HepG2 (cell line): ENCODE measurements around the gene SERPINB1. TPM values are rescaled to one million over a fixed set of nuclear protein-coding genes. Genes with fewer than 3 reads are reported as not detected.
A peak's percentile ranks its signal among the peaks of the same experiment; 100 is the strongest.

ENCODE experiments used
- ASH2L ChIP-seq: fragments of 300-600, 200-600 bp; sonication (generic); IDR thresholded peaks from 2 replicates; pipeline ENCODE4 v1.7.0; 2017; ENCODE audit warnings: low read depth, mild to moderate bottlenecking, moderate library complexity, mixed read lengths, low read length; ENCODE audit not compliant: insufficient read length
- CCDC6 ChIP-seq: sonication (generic); formaldehyde crosslinking; IDR thresholded peaks from 2 replicates; pipeline ENCODE4 v1.8.1; 2022; ENCODE audit warnings: mild to moderate bottlenecking, missing genetic modification reagents, moderate library complexity
- ETV5 ChIP-seq: IDR thresholded peaks from 2 replicates; pipeline ENCODE4 v1.6.1; 2018; ENCODE audit warnings: missing biosample characterization, missing genetic modification reagents, inconsistent platforms, borderline replicate concordance
- ETV6 ChIP-seq: sonication (generic); formaldehyde crosslinking; conservative IDR thresholded peaks from 2 replicates; pipeline ENCODE4 v1.4.0; 2020; ENCODE audit warnings: missing genetic modification reagents
- GATA4 ChIP-seq: sonication (generic); IDR thresholded peaks from 2 replicates; pipeline ENCODE4 v1.6.1; 2016; ENCODE audit warnings: antibody characterized with exemption, low read depth, borderline replicate concordance
- HMG20A ChIP-seq: IDR thresholded peaks from 2 replicates; pipeline ENCODE4 v1.6.1; 2016; ENCODE audit warnings: borderline replicate concordance
- KAT8 ChIP-seq: IDR thresholded peaks from 2 replicates; pipeline ENCODE4 v1.6.1; 2016; ENCODE audit warnings: missing genetic modification reagents, missing compliant biosample characterization
- KLF12 ChIP-seq: sonication (generic); formaldehyde crosslinking; IDR thresholded peaks from 2 replicates; pipeline ENCODE4 v1.4.0; 2020; ENCODE audit warnings: missing genetic modification reagents, borderline replicate concordance
- RARA ChIP-seq: IDR thresholded peaks from 2 replicates; pipeline ENCODE4 v1.6.1; 2016; ENCODE audit warnings: missing genetic modification reagents, missing compliant biosample characterization
- SAP130 ChIP-seq: IDR thresholded peaks from 2 replicates; pipeline ENCODE4 v1.6.1; 2016; ENCODE audit warnings: low read depth
- TP53 ChIP-seq: sonication (generic); formaldehyde crosslinking; conservative IDR thresholded peaks from 2 replicates; pipeline ENCODE4 v1.4.0; 2020; ENCODE audit warnings: missing genetic modification reagents
- ZBTB38 ChIP-seq: sonication (generic); formaldehyde crosslinking; IDR thresholded peaks from 2 replicates; pipeline ENCODE4 v1.5.1; 2020; ENCODE audit warnings: mild to moderate bottlenecking, missing genetic modification reagents
- ZFY ChIP-seq: sonication (generic); formaldehyde crosslinking; IDR thresholded peaks from 2 replicates; pipeline ENCODE4 v1.4.0; 2020; ENCODE audit warnings: missing genetic modification reagents
- ZNF12 ChIP-seq: sonication (generic); formaldehyde crosslinking; IDR thresholded peaks from 2 replicates; pipeline ENCODE4 v1.5.0; 2020; ENCODE audit warnings: missing genetic modification reagents
- ZNF264 ChIP-seq: sonication (generic); formaldehyde crosslinking; IDR thresholded peaks from 2 replicates; pipeline ENCODE4 v1.4.0; 2020; ENCODE audit warnings: missing genetic modification reagents
- ZNF562 ChIP-seq: sonication (generic); formaldehyde crosslinking; IDR thresholded peaks from 2 replicates; pipeline ENCODE4 v1.8.0; 2022; ENCODE audit warnings: missing genetic modification reagents, borderline replicate concordance
- ZNF616 ChIP-seq: sonication (generic); formaldehyde crosslinking; IDR thresholded peaks from 2 replicates; pipeline ENCODE4 v1.5.0; 2020; ENCODE audit warnings: low read depth, mild to moderate bottlenecking, missing genetic modification reagents
- ZNF747 ChIP-seq: sonication (generic); formaldehyde crosslinking; IDR thresholded peaks from 2 replicates; pipeline ENCODE4 v1.8.1; 2023; ENCODE audit warnings: missing genetic modification reagents, mild to moderate bottlenecking, borderline replicate concordance
- polyA plus RNA-seq, 8 experiments: library from polyadenylated mRNA; depleted of rRNA in 3 of 8; stranded (reverse) in 7 of 8; unstranded in 1 of 8; fragments of >200 nt; fragmentation: Illumina TruSeq in 4 of 8; extraction: Trizol in 4 of 8; gene quantifications; 2 replicates each; pipeline versions ENCODE4 v1.2.1 to v1.2.3, GENCODE V29; 2011 to 2016; ENCODE audit warnings: low read depth in 4 of 8, missing spikeins in 1 of 8, mixed read lengths in 1 of 8; ENCODE audit not compliant: insufficient read depth in 1 of 8
- total RNA-seq, 5 experiments: library from RNA; depleted of rRNA; stranded (reverse); fragments of >200 nt; fragmentation: Illumina TruSeq; extraction: Trizol; gene quantifications; 2 replicates each; pipeline ENCODE4 v1.2.3, GENCODE V29; 2016; ENCODE audit warnings: low read depth in 1 of 5
- TF ChIP-seq, protein P1 (sequence below): sonication (generic); formaldehyde crosslinking; IDR thresholded peaks from 2 replicates; pipeline ENCODE4 v1.8.1; 2023; ENCODE audit warnings: mild to moderate bottlenecking, missing genetic modification reagents
- TF ChIP-seq, protein P2 (sequence below): sonication (generic); formaldehyde crosslinking; IDR thresholded peaks from 2 replicates; pipeline ENCODE4 v1.5.0; 2020; ENCODE audit warnings: mild to moderate bottlenecking, missing genetic modification reagents
- TF ChIP-seq, protein P3 (sequence below): sonication (generic); formaldehyde crosslinking; IDR thresholded peaks from 2 replicates; pipeline ENCODE4 v1.4.0; 2020; ENCODE audit warnings: missing genetic modification reagents
- TF ChIP-seq, protein P4 (sequence below): sonication (generic); formaldehyde crosslinking; IDR thresholded peaks from 2 replicates; pipeline ENCODE4 v1.8.0; 2022; ENCODE audit warnings: mild to moderate bottlenecking, missing genetic modification reagents, moderate library complexity

Gene SERPINB1
- total and polyA plus RNA-seq, 2 of the 13 experiments (the other 11 are each of a cell fraction or from before 2014, with no cell fraction given): 41.4 to 60.5 TPM

DNA sequence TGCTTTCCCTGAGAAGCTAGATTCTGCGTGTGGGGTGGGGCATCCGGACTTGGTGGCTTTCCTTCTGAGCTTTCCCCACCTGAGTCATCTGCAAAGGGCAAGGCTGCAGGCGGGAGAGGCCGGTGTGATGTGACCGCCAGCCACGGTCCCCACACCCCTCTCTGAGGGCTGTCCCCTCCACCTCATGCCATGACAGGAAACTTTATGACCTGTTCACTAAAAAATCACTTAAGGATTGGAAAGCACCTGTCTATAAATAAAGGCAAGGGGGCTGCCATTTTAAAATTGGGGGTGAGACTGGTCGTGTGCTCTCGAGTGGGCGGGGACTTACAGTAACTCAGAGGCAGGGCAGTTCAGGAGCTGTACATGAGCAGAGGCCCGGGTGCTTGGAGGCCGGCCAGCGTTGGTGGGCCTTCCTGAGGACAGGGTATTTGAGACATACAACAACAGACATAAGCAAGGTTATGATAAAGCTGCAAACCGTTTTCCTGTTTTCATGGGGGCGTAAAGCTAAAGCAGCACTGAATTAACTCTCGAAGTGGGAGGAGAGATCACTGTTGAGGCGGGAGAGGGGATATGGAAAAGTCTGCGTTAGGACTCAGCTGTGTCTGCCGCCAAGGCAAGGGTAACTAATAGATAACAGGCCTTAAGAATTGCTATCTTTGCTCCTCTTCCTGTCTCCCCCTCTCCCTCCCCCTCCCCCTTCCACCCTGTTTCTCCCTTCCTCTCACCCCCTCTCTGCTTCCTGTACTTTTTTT is 16.1 kb upstream of the SERPINB1 start (continued):
- TF ChIP-seq KLF12 (CRISPR knock-in tag): 0 out of 2 replicates have a peak, but pooled peaks have one; percentile 59
- peak; percentile 70; the same call in 1 of the 2 replicates for TF ChIP-seq ZBTB38
- TF ChIP-seq ASH2L: peak; percentile 28
- TF ChIP-seq, protein P1, sequence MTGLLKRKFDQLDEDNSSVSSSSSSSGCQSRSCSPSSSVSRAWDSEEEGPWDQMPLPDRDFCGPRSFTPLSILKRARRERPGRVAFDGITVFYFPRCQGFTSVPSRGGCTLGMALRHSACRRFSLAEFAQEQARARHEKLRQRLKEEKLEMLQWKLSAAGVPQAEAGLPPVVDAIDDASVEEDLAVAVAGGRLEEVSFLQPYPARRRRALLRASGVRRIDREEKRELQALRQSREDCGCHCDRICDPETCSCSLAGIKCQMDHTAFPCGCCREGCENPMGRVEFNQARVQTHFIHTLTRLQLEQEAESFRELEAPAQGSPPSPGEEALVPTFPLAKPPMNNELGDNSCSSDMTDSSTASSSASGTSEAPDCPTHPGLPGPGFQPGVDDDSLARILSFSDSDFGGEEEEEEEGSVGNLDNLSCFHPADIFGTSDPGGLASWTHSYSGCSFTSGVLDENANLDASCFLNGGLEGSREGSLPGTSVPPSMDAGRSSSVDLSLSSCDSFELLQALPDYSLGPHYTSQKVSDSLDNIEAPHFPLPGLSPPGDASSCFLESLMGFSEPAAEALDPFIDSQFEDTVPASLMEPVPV (CRISPR knock-in tag): no peak
- TF ChIP-seq TP53: no peak
- TF ChIP-seq ZNF12 (CRISPR knock-in tag): no peak
- TF ChIP-seq, protein P2, sequence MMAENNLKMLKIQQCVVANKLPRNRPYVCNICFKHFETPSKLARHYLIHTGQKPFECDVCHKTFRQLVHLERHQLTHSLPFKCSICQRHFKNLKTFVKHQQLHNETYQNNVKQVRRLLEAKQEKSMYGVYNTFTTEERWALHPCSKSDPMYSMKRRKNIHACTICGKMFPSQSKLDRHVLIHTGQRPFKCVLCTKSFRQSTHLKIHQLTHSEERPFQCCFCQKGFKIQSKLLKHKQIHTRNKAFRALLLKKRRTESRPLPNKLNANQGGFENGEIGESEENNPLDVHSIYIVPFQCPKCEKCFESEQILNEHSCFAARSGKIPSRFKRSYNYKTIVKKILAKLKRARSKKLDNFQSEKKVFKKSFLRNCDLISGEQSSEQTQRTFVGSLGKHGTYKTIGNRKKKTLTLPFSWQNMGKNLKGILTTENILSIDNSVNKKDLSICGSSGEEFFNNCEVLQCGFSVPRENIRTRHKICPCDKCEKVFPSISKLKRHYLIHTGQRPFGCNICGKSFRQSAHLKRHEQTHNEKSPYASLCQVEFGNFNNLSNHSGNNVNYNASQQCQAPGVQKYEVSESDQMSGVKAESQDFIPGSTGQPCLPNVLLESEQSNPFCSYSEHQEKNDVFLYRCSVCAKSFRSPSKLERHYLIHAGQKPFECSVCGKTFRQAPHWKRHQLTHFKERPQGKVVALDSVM (CRISPR knock-in tag): peak; percentile 65
- TF ChIP-seq ZNF747: no peak
- no peak for TF ChIP-seq ZNF264 (CRISPR knock-in tag)
- peak; percentile 27; the same call in 1 of the 2 replicates for TF ChIP-seq KAT8
- TF ChIP-seq SAP130 (CRISPR knock-in tag): 0 out of 2 replicates have a peak, but pooled peaks have one; percentile 8
- TF ChIP-seq GATA4: 0 out of 2 replicates have a peak, but pooled peaks have one; percentile 11
- peak; percentile 61; the same call in 1 of the 2 replicates for TF ChIP-seq ZFY (CRISPR knock-in tag)
- 0 out of 2 replicates have a peak, but pooled peaks have one; percentile 26 for TF ChIP-seq HMG20A (CRISPR knock-in tag)
- TF ChIP-seq ETV5 (CRISPR knock-in tag): peak; percentile 9; the same call in 1 of the 2 replicates
- TF ChIP-seq ZNF562: no peak
- TF ChIP-seq, protein P3, sequence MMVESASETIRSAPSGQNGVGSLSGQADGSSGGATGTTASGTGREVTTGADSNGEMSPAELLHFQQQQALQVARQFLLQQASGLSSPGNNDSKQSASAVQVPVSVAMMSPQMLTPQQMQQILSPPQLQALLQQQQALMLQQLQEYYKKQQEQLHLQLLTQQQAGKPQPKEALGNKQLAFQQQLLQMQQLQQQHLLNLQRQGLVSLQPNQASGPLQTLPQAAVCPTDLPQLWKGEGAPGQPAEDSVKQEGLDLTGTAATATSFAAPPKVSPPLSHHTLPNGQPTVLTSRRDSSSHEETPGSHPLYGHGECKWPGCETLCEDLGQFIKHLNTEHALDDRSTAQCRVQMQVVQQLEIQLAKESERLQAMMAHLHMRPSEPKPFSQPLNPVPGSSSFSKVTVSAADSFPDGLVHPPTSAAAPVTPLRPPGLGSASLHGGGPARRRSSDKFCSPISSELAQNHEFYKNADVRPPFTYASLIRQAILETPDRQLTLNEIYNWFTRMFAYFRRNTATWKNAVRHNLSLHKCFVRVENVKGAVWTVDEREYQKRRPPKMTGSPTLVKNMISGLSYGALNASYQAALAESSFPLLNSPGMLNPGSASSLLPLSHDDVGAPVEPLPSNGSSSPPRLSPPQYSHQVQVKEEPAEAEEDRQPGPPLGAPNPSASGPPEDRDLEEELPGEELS (CRISPR knock-in tag): peak; percentile 24; the same call in 1 of the 2 replicates
- TF ChIP-seq, protein P4, sequence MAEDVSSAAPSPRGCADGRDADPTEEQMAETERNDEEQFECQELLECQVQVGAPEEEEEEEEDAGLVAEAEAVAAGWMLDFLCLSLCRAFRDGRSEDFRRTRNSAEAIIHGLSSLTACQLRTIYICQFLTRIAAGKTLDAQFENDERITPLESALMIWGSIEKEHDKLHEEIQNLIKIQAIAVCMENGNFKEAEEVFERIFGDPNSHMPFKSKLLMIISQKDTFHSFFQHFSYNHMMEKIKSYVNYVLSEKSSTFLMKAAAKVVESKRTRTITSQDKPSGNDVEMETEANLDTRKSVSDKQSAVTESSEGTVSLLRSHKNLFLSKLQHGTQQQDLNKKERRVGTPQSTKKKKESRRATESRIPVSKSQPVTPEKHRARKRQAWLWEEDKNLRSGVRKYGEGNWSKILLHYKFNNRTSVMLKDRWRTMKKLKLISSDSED (CRISPR knock-in tag): no peak
- TF ChIP-seq RARA (CRISPR knock-in tag): peak; percentile 31; the same call in 1 of the 2 replicates
- no peak for TF ChIP-seq ETV6
- 0 out of 2 replicates have a peak, but pooled peaks have one; percentile 9 for TF ChIP-seq ZNF616
- peak; percentile 32; the same call in 1 of the 2 replicates for TF ChIP-seq CCDC6
